T follicular helper cell (primary cell): ENCODE data around the gene KL.

Experiments
- DNase-seq: peaks from one replicate; pipeline ENCODE4 v3.0.0-alpha.2; 2020; ENCODE audit warnings: low read depth

Gene KL

DNA sequence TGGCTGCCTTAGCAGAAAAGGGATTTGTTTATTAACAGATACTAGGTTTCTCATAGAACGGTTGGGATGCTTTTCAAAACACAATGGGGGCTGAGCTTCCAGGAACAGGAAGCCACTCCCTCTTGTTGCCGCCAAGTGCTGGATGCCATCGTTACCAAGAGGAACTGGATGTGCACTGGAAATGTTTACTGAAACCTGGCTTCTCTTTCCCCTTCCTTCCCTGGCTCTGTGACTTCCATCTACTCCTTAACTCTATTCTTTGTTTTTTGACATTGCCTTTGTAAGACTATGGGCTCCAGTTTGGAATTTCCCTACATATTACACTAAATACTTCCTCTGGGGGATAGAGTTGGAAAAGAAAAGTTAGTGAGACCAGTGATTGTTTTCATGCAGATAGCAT lies 11.7 kb upstream of the KL start:
- no peak for DNase-seq

DNA sequence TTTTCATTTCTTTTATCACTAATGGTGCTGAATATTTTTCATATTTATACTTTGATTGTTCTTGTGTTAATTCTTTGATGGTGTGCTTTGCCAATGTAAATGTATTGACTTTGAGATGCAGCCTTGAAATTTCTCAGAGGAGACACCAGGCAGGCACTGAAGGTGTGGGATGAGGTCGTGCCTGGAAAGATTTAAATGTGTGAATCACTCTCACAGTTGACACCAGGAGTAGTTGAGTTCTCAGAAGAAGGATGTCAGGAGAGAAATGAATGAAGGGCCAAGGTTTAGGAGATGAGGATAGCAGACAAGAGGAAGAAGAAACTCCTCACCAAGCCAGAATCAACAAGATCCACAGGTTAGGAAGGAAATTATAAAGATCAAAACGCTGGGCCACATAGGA lies 10.1 kb upstream of the KL start:
- no peak for DNase-seq

DNA sequence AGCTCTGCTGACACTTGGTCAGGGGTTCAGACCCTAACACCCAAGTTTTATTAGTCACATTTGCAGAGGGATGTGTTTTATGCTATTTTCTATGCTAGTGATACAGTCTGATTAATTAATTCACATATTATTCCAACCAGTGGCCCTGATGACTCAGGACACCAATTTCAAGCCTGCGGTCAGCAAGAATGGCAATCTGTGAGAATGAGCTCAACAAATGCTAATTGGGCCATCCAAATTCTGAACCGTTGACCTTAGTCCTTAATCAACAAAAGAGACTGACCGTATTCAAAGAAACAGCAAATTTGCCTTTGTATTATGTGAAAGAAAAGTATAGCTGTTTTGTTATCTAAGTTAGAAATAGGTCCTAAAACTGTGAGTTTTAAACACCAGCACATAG lies 9.6 kb upstream of the KL start:
- DNase-seq: no peak

DNA sequence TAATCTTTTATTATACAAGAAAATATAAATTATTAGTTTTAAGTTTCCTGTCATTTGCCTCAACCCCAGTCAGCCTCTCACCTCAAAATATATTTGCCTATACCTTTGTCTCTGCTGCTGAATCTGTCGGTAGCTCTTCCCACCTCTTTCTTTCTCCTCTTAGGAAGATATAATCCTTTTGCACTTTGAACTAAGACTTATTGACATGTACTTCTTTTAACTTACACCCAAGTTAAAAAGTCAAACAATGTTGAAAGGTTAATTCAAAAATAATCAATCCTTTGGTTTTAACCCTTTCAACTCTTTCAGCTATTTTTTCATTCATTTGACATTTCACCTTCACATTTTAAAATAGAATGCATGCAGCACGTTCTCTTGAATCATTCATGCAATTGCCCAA lies 9.0 kb upstream of the KL start:
- DNase-seq: no peak

DNA sequence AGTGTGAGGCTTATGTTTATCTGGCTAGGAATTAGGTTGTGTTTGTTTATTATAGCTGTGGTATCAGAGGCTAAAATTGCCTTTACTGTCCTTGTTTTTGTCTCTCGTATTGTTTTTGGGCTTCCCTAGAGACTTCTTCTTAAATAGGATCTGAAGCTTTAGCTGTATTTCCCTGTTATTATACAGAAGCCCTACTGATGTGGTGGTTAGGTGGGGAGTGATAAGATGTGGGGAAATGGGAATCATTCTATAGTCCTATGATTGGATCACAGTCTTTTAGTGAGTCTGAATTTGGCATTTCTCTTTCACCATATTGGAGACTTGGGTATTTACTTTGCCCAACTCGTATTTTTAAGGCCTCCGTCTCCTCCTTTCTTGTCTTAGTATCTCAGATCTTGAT lies 8.3 kb upstream of the KL start:
- no peak for DNase-seq

DNA sequence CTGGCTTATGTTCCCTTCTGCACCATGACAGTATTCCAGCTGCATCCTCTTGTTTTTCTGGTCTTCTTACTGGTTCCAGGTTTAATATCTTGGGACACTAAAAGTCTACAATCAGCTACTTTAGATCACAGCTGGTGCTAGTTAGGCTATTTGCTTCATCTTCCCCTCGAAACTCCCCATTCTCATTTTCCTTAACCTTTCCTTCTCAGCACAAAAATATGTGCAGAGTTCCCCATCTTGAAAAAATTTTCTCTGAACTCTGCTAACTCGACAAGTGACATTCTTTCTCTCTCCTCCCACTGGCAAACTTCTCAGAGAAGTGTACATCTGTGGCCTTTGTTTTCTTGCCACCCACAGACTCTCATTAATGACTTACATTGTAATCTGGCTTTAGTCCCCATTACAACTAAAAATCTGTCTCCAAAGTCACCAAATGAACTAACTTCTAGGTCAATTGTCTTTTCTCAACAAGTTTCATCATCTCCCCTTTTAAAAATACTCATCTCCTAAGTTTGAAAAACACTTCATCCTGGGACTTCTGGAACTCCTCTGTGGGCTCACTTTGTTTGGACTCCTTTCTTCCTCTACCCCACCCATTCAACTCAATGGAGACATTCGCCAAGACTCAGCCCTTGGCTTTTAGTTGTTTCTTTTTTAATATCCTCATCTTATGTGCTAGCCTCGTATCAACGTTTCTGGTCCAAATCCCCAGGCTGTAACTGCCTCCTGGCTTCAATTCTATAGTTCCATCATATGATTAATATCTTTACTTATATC lies 7.1 kb upstream of the KL start:
- DNase-seq: no peak

DNA sequence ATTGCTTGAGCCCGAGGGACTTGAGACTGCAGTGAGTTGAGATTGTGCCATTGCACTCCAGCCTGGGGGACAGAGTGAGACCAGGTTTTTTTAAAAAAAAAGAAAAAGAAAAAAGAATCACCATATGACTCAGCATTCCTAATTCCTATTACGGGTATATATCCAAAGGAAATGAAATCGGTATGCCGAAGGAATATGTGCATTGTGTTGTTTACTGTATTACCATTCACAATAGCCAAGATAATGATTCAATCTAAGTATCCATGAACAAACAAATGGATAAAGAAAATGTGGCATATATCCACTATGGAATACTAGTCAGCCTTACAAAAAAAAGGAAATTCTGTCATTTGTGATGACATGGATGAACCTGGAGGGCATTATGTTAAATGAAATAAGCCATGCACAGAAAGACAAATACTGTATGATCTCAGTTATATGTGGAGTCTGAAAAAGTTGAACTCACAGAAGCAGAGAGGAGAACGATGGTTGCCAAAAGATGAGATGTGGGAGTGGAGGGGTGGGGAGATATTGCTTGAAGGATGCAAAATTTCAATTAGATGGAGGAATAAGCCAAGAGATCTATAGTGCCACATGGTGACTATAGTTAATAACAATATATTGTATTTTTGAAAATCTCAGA lies 4.3 kb upstream of the KL start:
- DNase-seq: no peak

DNA sequence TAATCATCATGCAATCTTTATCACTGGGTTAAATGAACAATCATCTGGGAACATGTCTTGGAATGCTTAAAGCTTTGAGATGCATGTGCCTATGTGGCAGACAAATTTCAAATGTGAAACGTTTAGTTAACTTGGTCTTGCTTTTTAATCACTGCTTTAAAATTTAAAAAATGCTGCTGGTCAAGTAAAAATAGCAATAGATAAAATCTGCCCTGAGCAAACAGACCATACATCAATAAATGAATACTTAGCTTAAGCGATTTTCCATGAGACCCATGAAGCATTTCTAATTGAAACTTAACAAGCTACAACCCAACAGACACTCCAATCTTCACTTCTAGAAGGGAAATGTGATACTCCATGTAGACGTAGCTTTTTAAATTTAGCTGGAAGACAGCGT lies 1.9 kb upstream of the KL start:
- no peak for DNase-seq

DNA sequence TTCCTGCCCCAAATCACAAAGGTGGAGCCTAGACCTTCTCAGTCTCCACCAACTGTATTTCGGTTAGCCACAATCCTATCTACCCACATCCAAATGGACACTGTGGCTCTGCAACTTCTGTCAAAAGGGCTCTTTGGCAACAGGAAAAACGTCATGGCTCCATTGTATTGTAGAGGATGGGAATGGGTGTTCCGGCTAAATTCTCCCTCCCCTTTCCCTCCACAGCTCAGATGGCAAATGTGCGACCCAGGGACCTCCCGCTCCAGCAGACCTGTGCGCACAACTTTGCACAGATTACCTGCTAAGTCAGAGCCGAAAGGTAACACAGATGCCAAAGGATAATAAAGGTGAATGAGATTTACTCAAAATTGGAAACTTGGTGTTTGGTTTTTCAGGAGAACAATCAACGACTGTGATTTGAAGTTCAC lies 968 bp upstream of the KL start:
- no peak for DNase-seq

DNA sequence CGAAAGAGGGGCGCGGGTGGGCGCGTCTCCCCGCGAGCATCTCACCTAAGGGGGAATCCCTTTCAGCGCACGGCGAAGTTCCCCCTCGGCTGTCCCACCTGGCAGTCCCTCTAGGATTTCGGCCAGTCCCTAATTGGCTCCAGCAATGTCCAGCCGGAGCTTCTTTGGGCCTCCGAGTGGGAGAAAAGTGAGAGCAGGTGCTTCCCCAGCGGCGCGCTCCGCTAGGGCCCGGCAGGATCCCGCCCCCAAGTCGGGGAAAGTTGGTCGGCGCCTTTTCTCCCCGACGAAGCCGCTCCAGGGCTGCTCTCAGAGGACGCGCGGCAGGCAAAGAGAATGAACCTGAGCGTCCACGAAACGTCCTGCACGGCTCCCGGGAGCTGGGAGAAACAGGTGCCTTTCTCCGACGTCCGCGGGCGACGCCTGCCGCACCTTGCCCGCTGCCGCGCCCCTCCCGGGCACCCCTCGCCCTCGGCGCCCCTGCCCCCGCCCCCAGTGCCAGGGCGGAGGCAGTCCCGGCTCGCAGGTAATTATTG lies 366 bp upstream of the KL start:
- no peak for DNase-seq

DNA sequence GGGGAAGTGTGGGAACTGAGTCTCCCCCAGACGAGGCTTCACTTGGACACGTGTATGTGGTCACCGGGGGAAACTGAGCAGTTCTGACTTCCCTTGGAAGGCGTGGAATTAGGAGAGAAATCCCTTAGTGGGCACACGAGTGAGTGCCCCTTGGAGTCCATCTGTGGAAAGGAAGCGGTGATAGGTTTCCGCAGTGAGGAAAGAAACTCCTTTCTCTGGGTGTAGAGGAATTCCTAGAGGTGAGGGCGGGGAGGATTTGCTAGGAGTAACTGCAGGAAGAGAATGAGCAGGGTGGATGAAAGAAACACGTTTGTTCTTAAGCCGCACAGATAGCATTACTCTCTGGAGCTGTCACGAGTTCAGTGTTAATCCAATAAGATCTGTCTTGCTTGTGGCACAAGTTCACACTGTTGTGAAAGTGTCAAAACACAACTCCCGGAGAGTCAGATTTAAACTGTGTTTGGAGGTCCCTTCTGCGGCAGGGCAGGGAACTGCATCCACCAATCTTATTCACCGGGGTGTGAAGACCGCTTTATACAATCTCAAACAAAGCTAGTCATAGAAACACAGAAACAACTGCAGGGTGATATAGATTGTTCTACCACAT lies 1.2 kb downstream of the KL start:
- no peak for DNase-seq

DNA sequence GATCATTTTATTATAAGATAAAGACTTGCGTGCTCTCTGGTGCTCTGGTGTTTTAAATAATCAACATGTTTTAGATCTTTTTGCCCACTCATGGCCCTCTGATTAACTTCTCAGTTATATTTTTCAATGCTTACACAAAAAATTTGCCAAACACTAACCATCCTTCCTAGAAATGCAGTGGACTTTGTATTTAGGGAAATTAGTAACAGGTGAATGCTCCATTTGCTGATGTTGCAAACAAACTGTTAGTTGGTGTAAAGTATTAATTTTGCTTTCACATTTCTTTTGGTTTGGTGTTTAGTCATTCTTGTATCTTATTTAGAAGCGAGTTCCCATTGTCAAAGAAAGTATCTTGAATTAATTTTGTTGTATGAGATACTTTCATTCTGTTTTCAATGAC lies 2.7 kb downstream of the KL start:
- DNase-seq: no peak

DNA sequence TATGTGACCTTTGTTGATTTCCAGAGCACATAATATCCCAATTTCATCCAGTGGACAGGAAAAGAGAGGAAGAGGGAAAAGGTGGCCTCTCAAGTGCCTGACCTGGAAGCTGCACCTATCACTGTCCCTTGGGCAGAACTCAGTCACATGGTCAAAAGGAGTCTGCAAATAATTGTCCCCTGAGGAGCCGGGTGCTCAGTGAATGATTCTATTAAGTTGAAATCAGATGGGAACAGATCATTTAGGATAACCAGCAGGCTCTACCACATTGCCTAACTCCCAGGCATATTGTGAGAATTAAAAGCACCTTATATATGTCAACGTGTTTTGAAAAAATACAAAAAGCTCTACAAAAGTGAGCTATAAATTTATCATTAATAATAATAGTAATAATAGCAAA lies 6.8 kb downstream of the KL start:
- no peak for DNase-seq

DNA sequence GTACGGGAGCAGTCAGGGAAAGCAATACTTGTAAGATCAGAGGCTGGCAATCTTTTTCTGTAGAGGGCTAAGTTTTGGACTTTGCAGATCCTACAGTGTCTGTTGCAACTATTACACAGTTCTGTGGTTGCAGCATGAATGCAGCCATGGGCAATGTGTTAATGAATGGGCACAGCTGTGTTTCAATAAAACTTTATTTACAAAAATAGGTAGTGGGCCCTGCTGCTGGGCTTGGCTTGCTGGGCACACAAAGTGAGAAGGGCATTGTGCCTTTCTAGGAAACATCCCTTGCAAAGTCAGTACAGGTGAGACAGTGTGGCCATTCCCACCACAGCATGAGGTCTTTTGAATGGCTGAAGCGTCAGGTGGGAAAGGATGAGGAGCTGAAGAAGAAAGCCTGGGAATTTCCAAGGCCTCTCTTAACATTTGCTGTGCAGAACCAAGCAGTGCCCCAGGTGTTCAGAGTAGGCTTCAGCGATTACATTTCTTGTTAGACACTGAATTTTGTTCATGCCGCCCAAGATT lies 9.1 kb downstream of the KL start:
- DNase-seq: no peak

DNA sequence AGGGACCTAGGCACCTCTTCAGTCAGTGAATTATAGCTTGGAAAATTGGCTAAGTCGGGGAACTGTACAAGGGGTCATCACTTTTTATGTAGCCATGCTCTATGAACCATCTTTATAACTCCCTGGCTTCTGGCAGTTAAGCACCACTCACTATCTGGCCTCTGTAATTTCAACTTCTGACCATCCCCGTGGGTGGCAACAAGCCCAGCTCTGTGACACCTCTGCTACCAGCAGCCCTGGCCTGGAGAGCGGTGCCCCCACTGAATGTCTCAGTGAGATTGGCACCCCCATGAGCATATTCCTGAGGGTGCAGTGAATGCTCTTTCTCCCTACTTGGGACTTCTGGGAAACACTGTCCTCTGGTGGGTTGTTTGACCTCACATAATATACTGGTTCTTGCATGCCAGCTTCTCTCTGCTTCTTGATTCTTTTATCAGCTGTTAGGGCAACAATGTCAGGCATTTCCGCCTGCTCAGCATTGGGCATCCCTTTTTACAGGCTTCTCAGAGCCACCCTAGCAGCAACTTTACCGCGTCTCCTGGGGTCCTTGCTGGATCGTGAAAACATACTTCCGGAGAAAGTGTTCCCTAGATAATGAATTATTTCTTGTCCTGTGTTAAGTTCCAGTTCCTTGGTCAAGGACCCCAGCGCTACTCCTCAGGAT lies 10.4 kb downstream of the KL start:
- no peak for DNase-seq

DNA sequence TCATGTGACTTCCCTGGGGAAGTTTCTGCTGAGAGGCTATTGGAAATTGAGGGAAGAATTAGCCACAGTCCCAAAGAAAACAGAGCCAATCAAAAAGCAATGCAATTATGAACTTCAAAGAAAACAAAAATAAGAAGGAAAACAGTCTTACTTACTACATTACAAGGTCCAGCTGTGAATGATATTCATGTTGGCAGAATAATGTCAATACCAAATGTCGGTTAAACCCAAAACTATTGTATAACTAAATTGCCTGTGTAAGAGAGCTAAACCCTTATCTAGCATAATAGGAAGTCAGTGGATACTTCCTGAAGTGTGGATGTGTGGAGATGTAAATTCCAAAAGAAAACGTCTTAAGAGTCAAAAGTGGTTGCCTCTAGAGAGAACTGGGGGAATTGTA lies 12.4 kb downstream of the KL start:
- no peak for DNase-seq

DNA sequence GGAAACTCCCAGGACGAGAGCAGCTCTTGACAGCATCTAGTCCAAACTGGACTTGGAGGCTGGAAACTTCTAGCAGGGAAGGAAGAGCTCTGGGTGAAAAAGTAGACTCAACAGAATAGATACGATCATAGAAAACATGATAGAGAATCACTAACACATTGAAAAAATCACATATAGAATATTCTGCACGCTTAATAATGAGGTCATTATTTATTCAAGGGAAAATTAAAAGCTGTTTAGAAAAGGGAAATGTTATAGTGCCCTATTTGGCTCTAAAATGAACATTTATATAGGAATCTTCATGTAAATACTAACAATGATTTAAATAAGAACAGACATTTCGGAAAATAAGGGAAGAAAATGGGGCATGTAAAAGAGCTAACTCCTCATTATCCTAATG lies 15.1 kb downstream of the KL start:
- DNase-seq: no peak

DNA sequence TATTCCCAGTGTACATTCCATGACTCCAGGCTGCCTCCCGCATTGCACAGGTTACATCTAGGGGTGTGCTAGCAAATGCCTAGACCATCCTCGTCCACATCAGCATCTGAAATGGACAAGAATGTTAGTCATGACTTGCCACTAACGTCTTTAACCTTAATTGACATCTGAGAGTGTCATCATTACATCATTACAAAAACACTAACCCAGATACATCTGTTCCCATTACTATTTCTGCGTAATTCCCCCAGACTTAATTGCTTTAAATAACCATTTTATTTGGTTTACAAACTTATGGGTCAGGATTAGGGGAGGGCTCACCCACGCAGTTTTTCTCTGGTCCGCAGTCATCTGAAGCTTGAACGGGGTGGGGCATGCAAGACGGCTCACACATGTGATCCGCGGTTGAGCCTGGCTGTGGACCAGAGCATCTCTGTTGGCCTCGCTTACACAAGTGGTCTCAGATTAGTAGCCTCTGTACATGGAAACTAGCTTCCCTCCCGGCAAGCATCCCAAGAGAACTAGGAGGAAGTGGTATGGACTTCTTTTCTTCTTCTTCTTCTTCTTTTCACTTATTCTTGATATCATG lies 15.9 kb downstream of the KL start:
- no peak for DNase-seq

DNA sequence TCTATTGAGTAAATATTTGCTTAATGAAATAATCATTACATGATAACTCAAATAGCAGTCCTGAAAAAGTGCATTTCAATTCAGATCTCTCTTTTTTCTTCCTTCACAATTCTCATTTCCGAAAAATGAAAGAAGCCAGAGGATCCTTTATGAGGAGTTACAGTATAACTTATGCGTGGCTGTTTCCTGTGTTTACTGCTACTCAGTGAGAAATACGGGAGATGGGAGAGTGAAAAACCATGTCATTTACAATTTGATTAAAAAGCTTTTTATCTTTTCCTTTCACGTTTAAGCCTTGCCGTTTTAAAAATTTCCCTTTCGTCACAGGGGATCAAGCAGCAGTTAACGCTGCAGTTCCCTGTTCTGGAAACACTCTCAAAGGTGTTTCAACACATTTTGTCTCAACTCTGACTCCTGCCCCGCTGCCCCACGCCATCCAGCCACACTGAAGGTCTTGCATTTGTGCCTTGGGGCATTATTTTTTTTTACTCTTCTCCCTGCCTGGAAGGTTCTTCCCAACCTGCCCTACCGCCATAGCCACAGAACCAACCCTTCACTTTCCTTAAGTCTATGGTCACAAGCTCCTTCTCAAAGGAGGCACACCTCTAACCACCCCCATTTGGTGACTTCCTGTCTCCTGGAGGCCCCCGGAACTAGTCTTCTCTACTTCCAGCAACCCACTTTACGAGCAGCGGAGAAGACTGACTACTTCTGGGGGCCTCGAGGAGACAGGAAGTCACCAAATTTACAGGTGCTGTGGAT lies 17.0 kb downstream of the KL start:
- DNase-seq: no peak

DNA sequence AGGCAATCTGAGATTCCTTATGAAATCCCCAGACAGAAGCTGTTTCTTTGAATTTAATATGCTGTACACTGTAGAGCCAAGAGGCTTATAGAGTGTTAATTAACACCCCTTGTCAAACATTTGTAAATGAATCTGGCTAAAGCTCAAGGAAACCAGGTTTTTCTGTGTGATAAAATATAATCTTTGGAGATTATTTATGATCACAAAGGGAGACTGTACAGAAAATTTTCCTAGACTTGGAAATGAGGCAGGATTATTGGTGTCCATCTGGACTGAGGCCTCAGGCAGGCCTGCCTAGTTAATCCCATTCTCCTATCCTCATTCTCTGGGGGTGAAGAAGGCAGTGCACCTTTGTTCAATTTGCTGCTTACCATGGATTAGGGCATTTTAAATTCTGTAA lies 17.8 kb downstream of the KL start:
- DNase-seq: no peak

DNA sequence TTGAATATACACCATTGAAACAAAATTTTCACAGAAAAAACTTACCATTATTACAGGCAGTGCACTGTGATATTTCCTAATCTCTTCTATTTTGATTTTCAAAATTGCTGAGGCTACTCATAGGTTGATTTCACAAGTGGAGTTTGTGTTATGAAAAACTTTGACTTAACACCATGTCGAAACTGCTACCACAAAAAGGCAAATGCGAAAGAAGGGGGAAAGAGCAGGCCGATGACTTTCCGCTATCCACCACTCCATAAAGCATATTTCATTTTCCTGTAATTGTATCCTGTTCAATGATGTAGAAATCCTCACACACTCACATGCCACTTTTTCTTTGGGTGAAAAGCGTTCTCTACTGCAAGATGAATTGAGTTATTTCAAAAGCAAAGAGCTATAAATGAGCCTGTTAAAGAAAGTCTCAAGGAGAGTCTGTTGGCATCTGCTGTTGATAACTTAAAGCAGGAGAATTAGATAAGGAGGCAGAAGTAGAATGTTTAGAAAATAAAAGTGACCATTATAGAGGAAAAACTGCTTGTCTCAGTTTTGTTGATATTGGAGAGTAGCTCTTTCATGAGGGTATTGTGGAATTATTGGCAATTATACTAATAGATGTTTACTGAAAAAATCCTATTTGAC lies 18.8 kb downstream of the KL start:
- no peak for DNase-seq
